ENCODE data around the gene ATP7B. TPM values are rescaled to one million over a fixed set of nuclear protein-coding genes. Genes with fewer than 3 reads are reported as not detected.
A peak's percentile ranks its signal among the peaks of the same experiment; 100 is the strongest.

Gene ATP7B
- total RNA-seq, 1 donor from 2014 or later, result 59.4 TPM

DNA sequence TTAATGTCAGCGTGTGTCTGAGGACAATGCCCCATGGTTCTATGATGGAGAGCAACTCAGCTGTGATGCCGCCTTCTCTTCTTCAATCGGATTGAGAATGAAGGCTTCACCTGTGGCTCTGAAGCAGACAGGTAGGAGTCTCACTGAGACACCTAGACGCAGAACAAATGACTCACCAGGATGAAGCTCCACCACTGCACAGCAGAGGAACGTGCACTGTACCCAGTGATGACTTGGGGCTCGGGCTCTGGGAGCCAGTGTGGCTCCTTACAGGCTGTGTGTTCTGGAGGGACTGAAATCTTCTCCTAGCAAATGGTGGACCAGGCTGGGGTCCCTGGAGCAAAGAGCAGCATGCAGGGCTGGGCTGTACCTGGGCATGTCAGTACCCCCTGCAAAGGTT lies 105.5 kb downstream of the ATP7B start:
- no peak for DNase-seq (ENCODE audit: low spot score, unreplicated experiment)
- no peaks in the 10 kb centered on the region for H3K27me3 Mint-ChIP-seq
- H3K36me3 Mint-ChIP-seq (ENCODE audit: insufficient read depth), result peaks cover 5% of the 10 kb centered on the region
- H3K9me3 Mint-ChIP-seq (ENCODE audit: low read depth), result no peaks in the 10 kb centered on the region
- H3K4me1 Mint-ChIP-seq (ENCODE audit: low read depth), result no peaks in the 10 kb centered on the region
- no peak overlapping the region for H3K4me3 Mint-ChIP-seq (ENCODE audit: low read depth)
- no peak overlapping the region for H3K27ac Mint-ChIP-seq
- no peak for TF ChIP-seq CTCF (IDR thresholded peaks at IDR 0.05; ENCODE audit: unreplicated experiment)

GRCh38 chr13:51902776-51903175 lies 108.5 kb downstream of the ATP7B start:
- no peaks in the 10 kb centered on the region for H3K9me3 Mint-ChIP-seq (ENCODE audit: low read depth)
- H3K27me3 Mint-ChIP-seq, result no peaks in the 10 kb centered on the region
- H3K36me3 Mint-ChIP-seq (ENCODE audit: insufficient read depth), result peaks cover 5% of the 10 kb centered on the region
- DNase-seq (ENCODE audit: low spot score, unreplicated experiment), result no peak
- H3K4me3 Mint-ChIP-seq (ENCODE audit: low read depth), result no peak overlapping the region
- no peak overlapping the region for H3K27ac Mint-ChIP-seq
- TF ChIP-seq CTCF (IDR thresholded peaks at IDR 0.05; ENCODE audit: unreplicated experiment), result no peak
- H3K4me1 Mint-ChIP-seq (ENCODE audit: low read depth), result no peaks in the 10 kb centered on the region

GRCh38 chr13:51900471-51900870 lies 110.8 kb downstream of the ATP7B start:
- peaks cover 5% of the 10 kb centered on the region for H3K36me3 Mint-ChIP-seq (ENCODE audit: insufficient read depth)
- DNase-seq (ENCODE audit: low spot score, unreplicated experiment), result no peak
- H3K9me3 Mint-ChIP-seq (ENCODE audit: low read depth), result no peaks in the 10 kb centered on the region
- H3K27me3 Mint-ChIP-seq, result no peaks in the 10 kb centered on the region
- no peak overlapping the region for H3K27ac Mint-ChIP-seq
- no peak overlapping the region for H3K4me3 Mint-ChIP-seq (ENCODE audit: low read depth)
- no peaks in the 10 kb centered on the region for H3K4me1 Mint-ChIP-seq (ENCODE audit: low read depth)
- no peak for TF ChIP-seq CTCF (IDR thresholded peaks at IDR 0.05; ENCODE audit: unreplicated experiment)

DNA sequence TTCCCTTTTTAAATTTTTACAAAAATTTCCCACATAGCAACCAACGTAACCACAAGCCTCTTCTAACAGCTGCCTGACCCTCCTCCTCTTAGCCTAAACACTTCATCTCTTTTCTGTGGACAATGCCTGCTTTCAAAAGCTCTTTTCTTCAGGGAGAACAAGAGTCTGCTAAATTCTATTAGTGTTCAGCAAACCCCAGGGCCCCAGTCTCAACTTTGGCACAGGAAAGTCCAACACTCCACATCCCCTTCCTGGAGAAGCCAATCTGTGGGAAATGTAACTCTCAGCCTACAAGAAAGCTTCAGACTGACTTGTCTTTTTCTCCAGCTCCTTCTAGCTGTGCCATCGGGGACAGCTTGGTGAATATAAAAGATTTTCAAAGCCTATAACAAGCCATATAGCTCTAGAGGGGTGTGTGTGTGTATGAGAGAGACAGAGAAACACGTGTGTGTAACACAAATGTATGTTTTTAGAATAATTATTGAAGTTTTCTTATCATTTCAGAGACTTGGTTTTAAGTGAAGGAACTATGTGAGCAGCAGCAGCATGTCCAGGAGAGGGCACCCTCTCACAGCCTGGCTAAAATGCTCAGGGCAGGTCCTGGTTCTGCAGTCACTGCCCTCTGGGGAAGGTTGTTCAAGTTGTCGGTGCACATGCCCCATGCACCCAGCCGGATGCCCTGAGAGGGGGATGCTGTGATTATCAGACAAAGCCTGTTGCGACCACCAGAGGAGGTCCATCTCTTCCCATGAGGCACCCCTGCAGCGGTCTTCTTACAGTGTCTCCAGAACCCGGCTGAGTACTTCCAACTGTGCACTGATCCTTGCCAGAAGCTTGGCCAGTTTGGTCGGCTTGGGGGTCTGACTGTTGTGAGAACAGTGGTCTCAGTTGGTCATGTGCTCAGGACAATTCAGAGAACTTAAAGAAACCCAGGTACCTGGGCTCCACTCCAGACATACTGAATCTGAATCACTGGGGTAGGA lies 115.1 kb downstream of the ATP7B start:
- Mint-ChIP-seq H3K9me3 (ENCODE audit: low read depth) (no peaks in the 10 kb centered on the region), H3K4me3 (ENCODE audit: low read depth) (no peak overlapping the region), H3K36me3 (ENCODE audit: insufficient read depth) (no peaks in the 10 kb centered on the region), H3K4me1 (ENCODE audit: low read depth) (peaks cover 10% of the 10 kb centered on the region), H3K27me3 (no peaks in the 10 kb centered on the region), H3K27ac (no peak overlapping the region)
- TF ChIP-seq CTCF (IDR thresholded peaks at IDR 0.05; ENCODE audit: unreplicated experiment), result peak; percentile 79
- peak; percentile 38 for DNase-seq (ENCODE audit: low spot score, unreplicated experiment)

GRCh38 chr13:51894239-51894638 lies 117.0 kb downstream of the ATP7B start:
- TF ChIP-seq CTCF (IDR thresholded peaks at IDR 0.05; ENCODE audit: unreplicated experiment), result no peak
- peaks cover 10% of the 10 kb centered on the region for H3K4me1 Mint-ChIP-seq (ENCODE audit: low read depth)
- DNase-seq (ENCODE audit: low spot score, unreplicated experiment), result no peak
- no peaks in the 10 kb centered on the region for H3K27me3 Mint-ChIP-seq
- H3K36me3 Mint-ChIP-seq (ENCODE audit: insufficient read depth), result peaks cover 2% of the 10 kb centered on the region
- H3K4me3 Mint-ChIP-seq (ENCODE audit: low read depth), result no peak overlapping the region
- H3K9me3 Mint-ChIP-seq (ENCODE audit: low read depth), result no peaks in the 10 kb centered on the region
- H3K27ac Mint-ChIP-seq, result no peak overlapping the region
